Neural crest cell (in vitro differentiated cells): ENCODE measurements around the gene TLX2. TPM values are rescaled to one million over a fixed set of nuclear protein-coding genes. Genes with fewer than 3 reads are reported as not detected.
A peak's percentile ranks its signal among the peaks of the same experiment; 100 is the strongest.
"Not testable (repeated sequence)": the region's sequence is repeated elsewhere in the genome, so short reads cannot be mapped to it uniquely, and the experiment has no call there.

Experiments used
- DNase-seq: peaks from one replicate; pipeline ENCODE4 v3.0.0; 2021; ENCODE audit warnings: low read depth, mixed read lengths, low spot score
- H3K27ac Mint-ChIP-seq: one replicate; pipeline ENCODE4 v1.8.0; 2021; ENCODE audit warnings: mild to moderate bottlenecking, mixed read lengths; ENCODE audit not compliant: unreplicated experiment
- H3K27me3 Mint-ChIP-seq: 2 replicates; pipeline ENCODE4 v1.8.0; 2021; ENCODE audit warnings: low read depth, mild to moderate bottlenecking, mixed read lengths
- H3K36me3 Mint-ChIP-seq: 2 replicates; pipeline ENCODE4 v1.8.0; 2021; ENCODE audit warnings: low read depth, mild to moderate bottlenecking, mixed read lengths
- H3K4me1 Mint-ChIP-seq: 2 replicates; pipeline ENCODE4 v1.8.0; 2021; ENCODE audit warnings: mixed read lengths
- H3K4me3 Mint-ChIP-seq: one replicate; pipeline ENCODE4 v1.8.0; 2021; ENCODE audit warnings: mild to moderate bottlenecking, mixed read lengths
- H3K9me3 Mint-ChIP-seq: 2 replicates; pipeline ENCODE4 v1.8.0; 2021; ENCODE audit warnings: mixed read lengths
- CTCF ChIP-seq: fragments of 200-600 bp; sonication (generic); conservative IDR thresholded peaks from 2 replicates; pipeline ENCODE4 v1.5.0; 2021; ENCODE audit warnings: antibody characterized with exemption, mild to moderate bottlenecking
- total RNA-seq: library from RNA; stranded (reverse); gene quantifications from 2 replicates; pipeline ENCODE4 v1.2.1, GENCODE V29; 2021

TLX2 gene
- total RNA-seq, 1 donor from 2014 or later = not detected

GRCh38 chr2:74556159-74556558, 41.9 kb downstream of the TLX2 start:
- TF ChIP-seq CTCF = no peak
- H3K27ac Mint-ChIP-seq = peak overlapping the region; percentile 75

GRCh38 chr2:74556831-74557370, 42.7 kb downstream of the TLX2 start:
- peaks cover 26% of the 10 kb centered on the region for H3K27me3 Mint-ChIP-seq
- no peak for TF ChIP-seq CTCF
- peaks cover 18% of the 10 kb centered on the region for H3K4me1 Mint-ChIP-seq
- H3K36me3 Mint-ChIP-seq = peaks cover 1% of the 10 kb centered on the region
- H3K9me3 Mint-ChIP-seq = no peaks in the 10 kb centered on the region
- no peak for DNase-seq
- peak overlapping the region; percentile 57 for H3K27ac Mint-ChIP-seq
- peak overlapping the region; percentile 72 for H3K4me3 Mint-ChIP-seq

More at GRCh38 chr2:74556159-74556558, 41.9 kb downstream of the TLX2 start:
- no peaks in the 10 kb centered on the region for H3K9me3 Mint-ChIP-seq
- DNase-seq = no peak
- H3K27me3 Mint-ChIP-seq = peaks cover 19% of the 10 kb centered on the region
- peak overlapping the region; percentile 72 for H3K4me3 Mint-ChIP-seq
- peaks cover 25% of the 10 kb centered on the region for H3K4me1 Mint-ChIP-seq
- peaks cover 7% of the 10 kb centered on the region for H3K36me3 Mint-ChIP-seq

- TF ChIP-seq CTCF = no peak
- peaks cover 33% of the 10 kb centered on the region for H3K27me3 Mint-ChIP-seq
- DNase-seq = no peak
- no peaks in the 10 kb centered on the region for H3K36me3 Mint-ChIP-seq
- H3K4me1 Mint-ChIP-seq = peaks cover 3% of the 10 kb centered on the region
- H3K27ac Mint-ChIP-seq = no peak overlapping the region
- H3K4me3 Mint-ChIP-seq = peak overlapping the region; percentile 47
- H3K9me3 Mint-ChIP-seq = no peaks in the 10 kb centered on the region
These were observed 44.3 kb downstream of the TLX2 start for GRCh38 chr2:74558284-74559230.

- no peaks in the 10 kb centered on the region for H3K4me1 Mint-ChIP-seq
- H3K4me3 Mint-ChIP-seq = no peak overlapping the region
- H3K36me3 Mint-ChIP-seq = no peaks in the 10 kb centered on the region
- DNase-seq = no peak
- no peak for TF ChIP-seq CTCF
- H3K27ac Mint-ChIP-seq = peak overlapping the region; percentile 89
- peaks cover 42% of the 10 kb centered on the region for H3K27me3 Mint-ChIP-seq
- H3K9me3 Mint-ChIP-seq = no peaks in the 10 kb centered on the region
These were observed 45.7 kb downstream of the TLX2 start for GRCh38 chr2:74559912-74560311.

GRCh38 chr2:74560591-74560990, 46.3 kb downstream of the TLX2 start:
- Mint-ChIP-seq H3K4me3 (peak overlapping the region; percentile 16), H3K27me3 (peaks cover 40% of the 10 kb centered on the region), H3K36me3 (no peaks in the 10 kb centered on the region), H3K4me1 (no peaks in the 10 kb centered on the region), H3K27ac (no peak overlapping the region), H3K9me3 (no peaks in the 10 kb centered on the region)
- no peak for TF ChIP-seq CTCF
- no peak for DNase-seq

GRCh38 chr2:74561022-74561421, 46.8 kb downstream of the TLX2 start:
- H3K4me3 Mint-ChIP-seq, H3K36me3 Mint-ChIP-seq, DNase-seq, H3K4me1 Mint-ChIP-seq, H3K27ac Mint-ChIP-seq, H3K9me3 Mint-ChIP-seq: not testable (repeated sequence)
- H3K27me3 Mint-ChIP-seq = peaks cover 45% of the 10 kb centered on the region
